HL-60/S4 (cell line): ENCODE data around the gene SPATA13.

Experiments
- in situ Hi-C: fragments of 300-500 bp; cut with MboI; formaldehyde crosslinking; loops from 2 replicates; pipeline ENCODE4 v1.14.3; 2022; ENCODE audit warnings: low sequenced_read_pairs

Gene SPATA13

GRCh38 chr13:24165746-24166145 is 5.2 kb downstream of the SPATA13 start:
- in situ Hi-C loops = no loop called here

DNA sequence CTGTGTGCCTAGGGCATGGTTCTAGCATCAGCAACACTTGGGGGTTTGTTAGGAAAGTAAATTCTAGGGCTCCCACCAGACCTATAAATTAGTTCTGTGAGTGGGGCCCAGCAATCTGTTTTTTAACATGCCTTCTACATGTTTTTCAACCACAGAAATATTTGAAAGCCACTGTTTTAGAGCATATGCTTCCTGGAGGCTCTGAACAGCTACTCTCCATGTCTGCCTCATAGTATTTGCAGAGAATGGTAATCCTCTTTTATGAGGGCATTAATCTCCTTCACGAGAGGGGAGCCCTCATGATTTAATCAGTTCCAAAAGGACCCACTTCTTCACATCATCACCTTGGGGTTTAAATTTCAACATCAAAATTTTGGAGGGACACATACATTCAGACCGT is 6.0 kb downstream of the SPATA13 start:
- in situ Hi-C loops = no loop called here

GRCh38 chr13:24167666-24168391 is 7.3 kb downstream of the SPATA13 start:
- in situ Hi-C loops = no loop called here

DNA sequence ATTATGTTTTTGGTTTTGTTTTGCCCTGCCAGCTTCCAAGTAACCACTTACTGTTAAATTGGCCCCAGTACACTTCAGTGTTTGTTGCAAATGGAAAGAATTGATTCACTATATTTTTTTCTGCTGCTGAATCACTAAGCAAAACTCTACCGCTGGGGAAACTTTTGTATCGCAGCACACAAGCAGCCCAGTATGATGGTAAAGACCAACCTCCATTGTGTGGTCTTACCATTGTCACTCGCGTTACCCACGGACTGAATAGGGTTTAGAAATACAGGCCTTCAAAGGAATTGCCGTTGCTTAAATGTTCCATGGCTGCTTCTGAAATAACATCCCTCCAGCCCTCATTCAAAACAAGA is 7.9 kb downstream of the SPATA13 start:
- in situ Hi-C loops = no loop called here

DNA sequence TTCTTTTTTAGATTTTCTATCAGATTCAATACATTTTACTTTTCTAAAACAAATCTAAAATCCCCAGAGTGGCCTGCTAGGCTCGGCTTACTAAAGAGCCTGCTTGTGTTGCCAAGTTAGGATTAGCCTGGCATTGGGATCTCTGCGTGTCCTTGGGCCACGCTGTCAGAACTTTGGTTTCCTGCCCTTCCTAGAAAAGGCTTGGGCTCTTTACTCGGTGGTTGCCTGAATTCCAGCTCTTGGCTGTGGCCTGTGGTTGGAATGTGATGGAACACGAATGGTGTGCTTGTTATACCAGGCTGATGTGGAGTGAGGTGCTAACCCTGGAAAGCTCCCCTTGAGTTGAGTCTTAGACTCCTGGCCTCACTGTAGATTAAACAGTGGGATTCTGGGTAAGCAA is 8.5 kb downstream of the SPATA13 start:
- in situ Hi-C loops = no loop called here

DNA sequence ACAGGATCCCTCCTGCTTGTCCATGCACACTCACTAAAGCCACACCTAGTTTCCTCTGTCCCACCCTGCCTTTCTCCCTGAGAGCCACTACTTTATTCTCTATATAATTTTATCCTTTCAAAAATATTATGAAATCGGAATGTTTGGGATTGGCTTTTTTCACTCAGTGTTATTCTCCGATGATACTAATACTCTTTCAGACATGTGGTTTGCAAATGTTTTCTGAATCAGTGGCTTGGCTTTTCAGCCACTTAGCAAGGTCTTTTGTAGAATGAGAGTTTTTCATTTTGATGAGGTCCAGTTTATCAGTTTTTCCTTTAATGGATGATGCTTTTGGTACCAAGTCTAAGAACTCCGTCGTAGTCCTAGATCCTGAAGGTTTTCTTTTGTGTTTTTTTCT is 11.6 kb downstream of the SPATA13 start:
- in situ Hi-C loops = no loop called here

GRCh38 chr13:24173795-24174194 is 13.3 kb downstream of the SPATA13 start:
- in situ Hi-C loops = no loop called here

DNA sequence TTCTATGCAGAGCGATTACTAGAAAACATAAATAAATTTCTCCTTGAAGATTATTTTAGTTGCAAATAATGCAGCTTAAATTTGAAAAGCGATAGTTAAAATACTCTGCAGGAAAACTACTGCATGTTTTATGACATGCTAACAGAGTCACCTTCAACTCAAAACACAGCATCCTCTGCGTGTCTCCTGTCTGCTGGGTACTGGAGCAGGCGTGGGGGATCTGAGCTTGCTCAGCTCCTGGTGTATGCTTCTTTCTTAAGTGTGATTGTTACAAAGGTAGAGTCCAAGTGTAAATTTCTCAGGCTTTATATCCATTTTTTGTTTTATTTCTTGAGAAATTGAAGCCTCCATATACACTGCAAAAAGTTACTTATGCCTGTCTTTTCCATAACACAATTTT is 15.3 kb downstream of the SPATA13 start:
- in situ Hi-C loops = no loop called here

DNA sequence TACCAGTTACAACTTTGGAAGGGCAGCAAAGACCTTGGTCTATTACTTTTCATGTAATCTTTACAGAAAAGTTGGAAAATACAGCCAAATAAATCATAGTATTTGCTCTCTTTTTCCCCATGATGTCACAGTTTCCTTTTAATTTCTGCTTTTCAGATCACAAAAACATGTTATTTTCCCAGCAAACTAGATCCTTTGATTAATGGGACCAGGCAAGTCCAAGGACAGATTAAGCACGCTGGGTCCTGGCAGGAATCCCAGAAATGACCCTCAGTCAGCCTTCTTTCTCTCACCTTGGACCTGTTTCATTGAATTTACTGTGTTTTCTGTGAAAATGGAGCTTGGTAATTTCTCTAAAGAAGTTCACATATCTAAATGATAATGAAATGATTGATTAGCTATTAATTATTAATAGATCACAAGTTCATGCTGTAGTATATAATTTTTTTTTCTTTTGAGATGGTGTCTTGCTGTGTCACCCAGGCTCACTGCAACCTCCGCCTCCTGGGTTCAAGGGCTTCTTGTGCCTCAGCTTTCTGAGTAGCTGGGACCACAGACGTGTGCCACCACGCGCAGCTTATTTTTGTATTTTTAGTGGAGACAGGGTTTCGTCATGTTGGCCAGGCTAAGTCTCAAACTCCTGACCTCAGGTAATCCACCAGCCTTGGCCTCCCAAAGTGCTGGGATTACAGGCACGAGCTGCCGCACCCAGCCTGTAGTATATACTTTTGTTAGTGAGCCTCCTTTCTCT is 16.0 kb downstream of the SPATA13 start:
- in situ Hi-C loops = no loop called here

- in situ Hi-C loops = no loop called here
These were observed 18.4 kb downstream of the SPATA13 start for GRCh38 chr13:24178847-24179485.

DNA sequence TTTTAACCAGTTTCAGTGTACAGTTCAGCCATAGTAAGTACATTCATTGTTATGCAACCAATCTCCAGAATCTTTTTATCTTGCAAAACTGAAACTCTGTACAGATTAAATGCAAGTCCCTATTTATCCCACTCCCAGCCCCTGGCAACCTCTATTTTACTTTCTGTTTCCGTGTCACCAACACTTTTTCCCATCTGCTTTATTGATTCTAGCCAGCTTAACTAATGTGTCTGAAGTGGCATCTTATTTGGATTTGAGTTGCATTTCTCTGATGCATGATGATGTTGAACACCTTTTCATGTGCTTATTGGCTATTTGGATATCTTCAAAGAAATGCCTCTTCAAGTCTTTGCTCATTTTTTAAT is 18.9 kb downstream of the SPATA13 start:
- in situ Hi-C loops = no loop called here

DNA sequence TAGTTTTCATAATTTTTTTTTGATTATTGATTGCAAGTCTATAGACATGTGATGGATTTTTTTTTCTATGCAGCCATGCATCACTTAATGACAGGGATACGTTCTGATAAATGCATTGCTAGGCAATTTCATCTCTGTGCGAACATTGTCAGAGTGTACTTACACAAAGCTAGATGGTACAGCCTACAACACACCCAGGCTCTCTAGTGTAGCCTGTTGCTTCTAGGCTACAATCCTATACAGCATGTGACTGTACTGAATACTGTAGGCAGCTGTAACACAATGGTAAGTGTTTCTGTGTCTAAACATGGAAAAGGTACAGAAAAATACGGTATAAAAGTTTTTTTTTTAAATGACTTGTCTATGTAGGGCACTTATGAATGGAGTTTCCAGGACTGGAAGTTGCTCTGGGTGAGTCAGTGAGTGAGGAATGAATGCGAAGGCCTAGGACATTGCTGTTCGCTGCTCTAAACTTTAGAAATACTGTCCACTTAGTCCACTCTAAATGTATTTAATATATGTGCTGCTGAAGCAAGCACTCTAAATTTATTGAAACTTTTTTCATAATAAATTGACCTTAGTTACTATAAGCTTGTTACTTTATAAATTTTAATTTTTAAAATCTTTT is 20.3 kb downstream of the SPATA13 start:
- in situ Hi-C loops = no loop called here

- in situ Hi-C loops = no loop called here
These were observed 21.6 kb downstream of the SPATA13 start for GRCh38 chr13:24181991-24182702.

DNA sequence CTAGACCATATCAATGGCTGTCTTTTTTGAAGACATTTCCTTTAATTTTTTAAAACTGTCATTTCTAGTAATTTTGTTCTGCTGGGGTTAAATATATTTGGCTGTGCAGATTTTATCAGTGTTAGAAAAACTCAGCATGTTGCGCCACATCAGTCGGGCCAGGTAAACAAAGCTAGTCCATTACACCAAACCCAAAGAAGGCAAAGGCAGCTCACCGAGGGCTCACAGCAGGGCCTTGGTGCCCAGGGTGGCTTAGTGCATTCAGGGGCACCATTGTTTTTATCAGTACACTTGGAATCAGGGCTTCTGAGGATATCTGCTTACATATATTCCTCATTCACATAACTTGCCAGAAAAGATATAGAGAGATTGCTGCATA is 22.2 kb downstream of the SPATA13 start:
- in situ Hi-C loops = no loop called here

- in situ Hi-C loops = no loop called here
These were observed 23.2 kb downstream of the SPATA13 start for GRCh38 chr13:24183741-24184182.

GRCh38 chr13:24184265-24184841 is 23.8 kb downstream of the SPATA13 start:
- in situ Hi-C loops = no loop called here

- in situ Hi-C loops = no loop called here
These were observed 24.4 kb downstream of the SPATA13 start for GRCh38 chr13:24184882-24185281.

- in situ Hi-C loops = no loop called here
These were observed 25.2 kb downstream of the SPATA13 start for GRCh38 chr13:24185591-24186232.

GRCh38 chr13:24187185-24187584 is 26.7 kb downstream of the SPATA13 start:
- in situ Hi-C loops = no loop called here
